OCI-LY7 (cell line): ENCODE results near the gene JAM3. TPM values are rescaled to one million over a fixed set of nuclear protein-coding genes. Genes with fewer than 3 reads are reported as not detected.

ENCODE experiments used
- BruUV-seq: library from RNA; stranded (reverse); fragments of 400-500 nt; replicated peaks from 2 replicates; lab custom pipeline; 2021; lab: Mats Ljungman, UMichigan
- CTCF ChIA-PET: fragments of 300-600 bp; sonication (Branson Sonifier 250); formaldehyde crosslinking; loops from one replicate; lab custom pipeline; 2022; ENCODE audit warnings: antibody characterized with exemption; ENCODE audit not compliant: unreplicated experiment; lab: Charles Lee
- POLR2A ChIA-PET: fragments of 300-600 bp; sonication (Branson Sonifier 250); formaldehyde crosslinking; loops from one replicate; lab custom pipeline; 2022; ENCODE audit warnings: antibody characterized with exemption; lab: Charles Lee
- DNase-seq: peaks from one replicate; pipeline ENCODE4 v3.0.0-alpha.2; 2015; ENCODE audit warnings: low spot score
- H2AFZ ChIP-seq: fragments of 200-600 bp; sonication (generic), shearing (Covaris generic); 2 replicates; pipeline ENCODE4 v1.6.1; 2014; ENCODE audit warnings: mild to moderate bottlenecking, antibody characterized with exemption, low read length, moderate library complexity
- H3K27ac ChIP-seq: fragments of 200-600 bp; sonication (generic); 2 replicates; pipeline ENCODE4 v1.5.1; 2014; ENCODE audit warnings: mixed run types, low read depth, mild to moderate bottlenecking, moderate library complexity, low read length, inconsistent platforms; ENCODE audit not compliant: poor library complexity, severe bottlenecking
- H3K36me3 ChIP-seq: fragments of 200-600 bp; sonication (generic); 2 replicates; pipeline ENCODE4 v1.6.1; 2014; ENCODE audit warnings: mild to moderate bottlenecking, antibody characterized with exemption, low read length, moderate library complexity, mixed read lengths; ENCODE audit not compliant: insufficient read depth
- H3K4me1 ChIP-seq: fragments of 200-600 bp; sonication (generic); 2 replicates; pipeline ENCODE4 v1.5.1; 2014; ENCODE audit warnings: mild to moderate bottlenecking, low read length; ENCODE audit not compliant: insufficient read depth, poor library complexity, severe bottlenecking
- H3K4me2 ChIP-seq: fragments of 200-600 bp; sonication (generic); 2 replicates; pipeline ENCODE4 v1.6.1; 2014; ENCODE audit warnings: mild to moderate bottlenecking, low read length
- H3K4me3 ChIP-seq: fragments of 200-600 bp; sonication (generic); 2 replicates; pipeline ENCODE4 v1.5.1; 2014; ENCODE audit warnings: mild to moderate bottlenecking, low read depth, low read length; ENCODE audit not compliant: poor library complexity, severe bottlenecking
- H3K79me2 ChIP-seq: fragments of 200-600 bp; sonication (generic); 2 replicates; pipeline ENCODE4 v1.6.1; 2016; ENCODE audit warnings: low read depth, mild to moderate bottlenecking, low read length, moderate library complexity, mixed read lengths; ENCODE audit not compliant: insufficient read depth
- H3K9me2 ChIP-seq: fragments of 200-600 bp; sonication (generic); 2 replicates; pipeline ENCODE4 v1.6.1; 2016; ENCODE audit warnings: mild to moderate bottlenecking, low read length, mixed read lengths; ENCODE audit not compliant: insufficient read depth
- H3K9me3 ChIP-seq: fragments of 200-600 bp; sonication (generic); 2 replicates; pipeline ENCODE4 v1.6.1; 2014; ENCODE audit warnings: mild to moderate bottlenecking, mixed run types, low read length, mixed read lengths
- H4K20me1 ChIP-seq: fragments of 200-600 bp; sonication (generic); 2 replicates; pipeline ENCODE4 v1.6.1; 2014; ENCODE audit warnings: mild to moderate bottlenecking, antibody characterized with exemption, low read length, moderate library complexity, mixed read lengths; ENCODE audit not compliant: insufficient read depth
- EZH2phosphoT487 ChIP-seq: fragments of 200-600 bp; sonication (generic); IDR thresholded peaks from 2 replicates; pipeline ENCODE4 v1.6.1; 2018; ENCODE audit warnings: low read depth, borderline replicate concordance, mild to moderate bottlenecking, mixed run types, antibody characterized with exemption, low read length, moderate library complexity, mixed read lengths
- intact Hi-C: fragments of 100-400 bp; cut with micrococcal nuclease; formaldehyde crosslinking; loops from one replicate; pipeline ENCODE4 v1.10.0; 2022; ENCODE audit not compliant: unreplicated experiment
- total RNA-seq, 2 experiments: library from RNA; depleted of rRNA in 1 of 2; stranded (reverse); fragments of >200 nt in 1 of 2; shearing (Covaris generic) in 1 of 2; gene quantifications; 2 replicates each; pipeline ENCODE4 v1.2.3, GENCODE V29; 2014 to 2022
- TF ChIP-seq, protein P1 (sequence below): fragments of 200-600 bp; sonication (generic); conservative IDR thresholded peaks from 2 replicates; pipeline ENCODE4 v1.5.1; 2014; ENCODE audit warnings: mild to moderate bottlenecking, antibody characterized with exemption, low read length, moderate library complexity, mixed read lengths

The JAM3 gene
- total RNA-seq, 2 experiments from 2014 or later, result not detected

DNA sequence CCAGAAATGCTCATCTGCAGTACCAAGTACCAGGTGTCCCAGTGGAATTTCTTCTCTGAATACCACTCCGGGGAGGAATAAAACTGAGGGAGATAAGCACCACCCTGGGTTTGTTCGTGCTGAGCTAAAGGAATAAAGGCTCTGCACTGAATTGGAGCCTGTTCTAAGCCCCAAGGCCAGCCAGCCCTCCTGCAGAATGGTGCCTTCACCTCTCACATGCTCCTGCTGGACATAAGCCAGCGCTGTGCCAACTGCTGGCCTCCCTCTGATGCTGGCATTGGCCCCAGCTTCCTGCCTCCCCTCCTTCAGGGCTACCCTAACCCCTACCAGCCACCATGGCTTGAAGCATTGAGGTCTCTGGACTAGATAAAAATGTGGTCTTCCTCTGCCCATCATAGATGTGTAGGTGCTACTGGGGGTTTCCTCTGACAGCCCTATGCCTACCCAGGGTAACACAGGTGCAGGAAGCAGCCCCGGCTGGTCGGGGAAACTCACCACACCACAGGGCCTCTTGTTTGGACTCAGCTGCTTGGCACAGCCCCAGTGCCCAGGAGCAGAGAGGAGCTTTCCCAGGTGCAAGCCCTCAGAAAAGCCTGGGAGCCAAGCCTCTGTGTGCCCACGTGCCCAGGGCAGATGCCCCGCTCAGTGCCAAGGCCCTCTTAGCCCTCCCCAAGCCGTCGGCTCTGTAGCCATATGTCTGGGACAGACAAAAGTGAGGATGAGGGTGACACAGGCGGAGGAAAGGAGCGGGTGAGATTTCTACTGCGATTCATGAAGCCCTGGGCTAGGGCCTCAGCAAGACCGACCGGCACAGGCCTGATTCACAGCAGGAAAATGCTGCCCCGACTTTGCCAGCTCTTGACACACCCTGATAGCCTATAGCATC lies 34.1 kb upstream of the JAM3 start:
- no peaks in the 10 kb centered on the region for H3K79me2 ChIP-seq
- no peak overlapping the region for H2AFZ ChIP-seq
- ChIA-PET POLR2A (no interaction called here), CTCF (no interaction called here)
- intact Hi-C loops, result no loop called here
- TF ChIP-seq, protein P1, sequence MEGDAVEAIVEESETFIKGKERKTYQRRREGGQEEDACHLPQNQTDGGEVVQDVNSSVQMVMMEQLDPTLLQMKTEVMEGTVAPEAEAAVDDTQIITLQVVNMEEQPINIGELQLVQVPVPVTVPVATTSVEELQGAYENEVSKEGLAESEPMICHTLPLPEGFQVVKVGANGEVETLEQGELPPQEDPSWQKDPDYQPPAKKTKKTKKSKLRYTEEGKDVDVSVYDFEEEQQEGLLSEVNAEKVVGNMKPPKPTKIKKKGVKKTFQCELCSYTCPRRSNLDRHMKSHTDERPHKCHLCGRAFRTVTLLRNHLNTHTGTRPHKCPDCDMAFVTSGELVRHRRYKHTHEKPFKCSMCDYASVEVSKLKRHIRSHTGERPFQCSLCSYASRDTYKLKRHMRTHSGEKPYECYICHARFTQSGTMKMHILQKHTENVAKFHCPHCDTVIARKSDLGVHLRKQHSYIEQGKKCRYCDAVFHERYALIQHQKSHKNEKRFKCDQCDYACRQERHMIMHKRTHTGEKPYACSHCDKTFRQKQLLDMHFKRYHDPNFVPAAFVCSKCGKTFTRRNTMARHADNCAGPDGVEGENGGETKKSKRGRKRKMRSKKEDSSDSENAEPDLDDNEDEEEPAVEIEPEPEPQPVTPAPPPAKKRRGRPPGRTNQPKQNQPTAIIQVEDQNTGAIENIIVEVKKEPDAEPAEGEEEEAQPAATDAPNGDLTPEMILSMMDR, result no peak
- TF ChIP-seq EZH2phosphoT487, result no peak
- BruUV-seq, result no TSS peak
- H4K20me1 ChIP-seq, result no peaks in the 10 kb centered on the region
- no peaks in the 10 kb centered on the region for H3K9me2 ChIP-seq
- DNase-seq, result no peak
- no peaks in the 10 kb centered on the region for H3K36me3 ChIP-seq
- H3K4me3 ChIP-seq, result no peak overlapping the region
- H3K4me2 ChIP-seq, result no peak overlapping the region
- H3K9me3 ChIP-seq, result no peaks in the 10 kb centered on the region
- no peaks in the 10 kb centered on the region for H3K4me1 ChIP-seq
- H3K27ac ChIP-seq, result no peak overlapping the region

DNA sequence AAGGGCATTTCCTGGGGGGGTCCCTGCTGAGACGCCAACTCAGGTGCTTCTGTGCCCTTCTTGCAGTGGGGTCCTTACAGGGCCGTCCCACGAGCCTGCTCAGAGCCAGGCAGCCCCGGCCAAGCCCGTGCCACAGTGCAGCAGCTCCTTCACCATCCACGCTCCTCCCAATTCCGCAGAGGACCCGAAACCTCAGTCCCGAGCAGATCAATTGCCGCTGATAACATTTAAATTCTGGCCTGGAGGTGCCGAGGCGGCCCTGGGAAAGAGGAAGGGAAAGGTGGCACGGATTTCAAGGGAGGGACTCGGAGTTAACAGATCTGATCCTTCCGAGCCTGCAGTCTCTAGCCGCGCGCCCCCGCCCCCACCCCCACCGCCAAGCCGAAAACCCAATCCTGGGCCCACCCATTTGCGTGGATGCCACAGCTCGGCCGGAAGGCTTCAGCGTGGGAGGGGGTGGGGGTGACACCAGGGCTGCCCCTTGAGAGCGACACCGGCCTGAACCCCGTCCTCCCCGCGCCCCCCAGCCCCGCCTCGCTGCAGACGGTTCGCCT lies 32.3 kb upstream of the JAM3 start:
- Histone ChIP-seq H3K27ac (no peak overlapping the region), H3K4me1 (no peaks in the 10 kb centered on the region), H4K20me1 (no peaks in the 10 kb centered on the region), H3K79me2 (no peaks in the 10 kb centered on the region), H3K9me3 (no peaks in the 10 kb centered on the region), H2AFZ (no peak overlapping the region), H3K4me2 (no peak overlapping the region), H3K36me3 (no peaks in the 10 kb centered on the region), H3K4me3 (no peak overlapping the region), H3K9me2 (no peaks in the 10 kb centered on the region)
- CTCF ChIA-PET, result no interaction called here
- intact Hi-C loops, result no loop called here
- DNase-seq, result no peak
- POLR2A ChIA-PET, result no interaction called here
- BruUV-seq, result no TSS peak
- TF ChIP-seq, protein P1, result no peak
- TF ChIP-seq EZH2phosphoT487, result no peak
